ENCODE data around the gene RAB28.

The RAB28 gene

GRCh38 chr4:13364653-13365052, 119.5 kb downstream of the RAB28 start:
- no peak for TF ChIP-seq CTCF (IDR thresholded peaks at IDR 0.05; ENCODE audit: insufficient read depth, low read depth, low read length, missing control alignments)
- DNase-seq (ENCODE audit: low read depth) = no peak
- no peak overlapping the region for H3K4me3 ChIP-seq (ENCODE audit: low read depth, low read length)

- no peak for DNase-seq (ENCODE audit: low read depth)
- no peak overlapping the region for H3K4me3 ChIP-seq (ENCODE audit: low read depth, low read length)
- TF ChIP-seq CTCF (IDR thresholded peaks at IDR 0.05; ENCODE audit: insufficient read depth, low read depth, low read length, missing control alignments) = no peak
Measured at GRCh38 chr4:13364172-13364571, 120.0 kb downstream of the RAB28 start.

GRCh38 chr4:13359809-13360208, 124.3 kb downstream of the RAB28 start:
- DNase-seq (ENCODE audit: low read depth) = no peak
- no peak for TF ChIP-seq CTCF (IDR thresholded peaks at IDR 0.05; ENCODE audit: insufficient read depth, low read depth, low read length, missing control alignments)
- no peak overlapping the region for H3K4me3 ChIP-seq (ENCODE audit: low read depth, low read length)

GRCh38 chr4:13355111-13355880, 128.8 kb downstream of the RAB28 start:
- no peak for TF ChIP-seq CTCF (IDR thresholded peaks at IDR 0.05; ENCODE audit: insufficient read depth, low read depth, low read length, missing control alignments)
- H3K4me3 ChIP-seq (ENCODE audit: low read depth, low read length) = no peak overlapping the region
- no peak for DNase-seq (ENCODE audit: low read depth)

DNA sequence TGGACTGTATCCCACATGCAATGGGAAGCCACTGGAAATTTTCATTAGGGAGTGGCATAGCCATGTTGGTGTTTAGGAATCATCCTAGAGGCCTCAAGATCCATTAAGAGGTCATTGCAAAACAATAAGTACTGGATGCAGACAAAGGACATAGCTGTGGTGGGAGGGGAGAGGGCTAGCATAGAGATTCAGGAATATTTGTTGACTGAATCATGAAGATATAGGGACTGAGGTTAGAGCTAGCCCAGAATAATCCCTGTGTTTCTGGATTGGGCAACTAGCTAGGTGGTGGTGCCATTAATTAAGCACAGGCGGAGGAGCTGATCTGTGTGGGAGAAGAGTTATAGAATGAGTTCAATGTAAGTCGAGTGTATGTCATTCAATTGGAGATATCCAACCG, 135.0 kb downstream of the RAB28 start:
- no peak for DNase-seq (ENCODE audit: low read depth)
- no peak for TF ChIP-seq CTCF (IDR thresholded peaks at IDR 0.05; ENCODE audit: insufficient read depth, low read depth, low read length, missing control alignments)
- H3K4me3 ChIP-seq (ENCODE audit: low read depth, low read length) = no peak overlapping the region

GRCh38 chr4:13348216-13348615, 135.9 kb downstream of the RAB28 start:
- no peak for TF ChIP-seq CTCF (IDR thresholded peaks at IDR 0.05; ENCODE audit: insufficient read depth, low read depth, low read length, missing control alignments)
- no peak for DNase-seq (ENCODE audit: low read depth)
- no peak overlapping the region for H3K4me3 ChIP-seq (ENCODE audit: low read depth, low read length)
